B cell (primary cell): ENCODE measurements around the gene PAK6. TPM values are rescaled to one million over a fixed set of nuclear protein-coding genes. Genes with fewer than 3 reads are reported as not detected.

Experiments
- ATAC-seq: fragments of 200-7000 bp; cut with Tn5 transposase; one replicate; pipeline ENCODE4 v1.10.0; 2021; ENCODE audit warnings: low read depth, mild to moderate bottlenecking, moderate number of reproducible peaks, moderate library complexity
- CTCF ChIA-PET: fragments of 350-600 bp; sonication (Branson Sonifier 250); formaldehyde crosslinking; loops from one replicate; lab custom pipeline; 2021; ENCODE audit warnings: antibody characterized with exemption, inconsistent platforms; lab: Charles Lee
- POLR2A ChIA-PET: fragments of 350-600 bp; sonication (Branson Sonifier 250); formaldehyde crosslinking; loops from one replicate; lab custom pipeline; 2021; ENCODE audit warnings: antibody characterized with exemption; lab: Charles Lee
- DNase-seq: peaks from one replicate; pipeline ENCODE4 v3.0.0; 2013
- H2AFZ ChIP-seq: 2 replicates; pipeline ENCODE4 v1.6.1; 2012; ENCODE audit warnings: mild to moderate bottlenecking, low read depth, low read length; ENCODE audit not compliant: insufficient read depth, poor library complexity, severe bottlenecking
- H3K27ac ChIP-seq, 2 donors: 1 replicate in 1 of 2; 2 replicates in 1 of 2; pipeline ENCODE4 v1.5.1; 2012 to 2013; ENCODE audit warnings: low read length in 2 of 2, mild to moderate bottlenecking in 2 of 2, moderate library complexity in 1 of 2
- H3K27me3 ChIP-seq, 4 experiments: fragments of 200-600 bp in 1 of 4; sonication (generic) in 1 of 4; replicated peaks in 1 of 4; 1 replicate in 2 of 4; 2 replicates in 2 of 4; pipeline versions ENCODE4 v1.6.1 to v1.7.0; 2013 to 2016; ENCODE audit warnings: low read length in 3 of 4, mild to moderate bottlenecking in 2 of 4, mixed read lengths in 1 of 4, moderate library complexity in 1 of 4; ENCODE audit not compliant: insufficient read depth in 4 of 4, control insufficient read depth in 3 of 4; ENCODE audit errors: control extremely low read depth in 1 of 4
- H3K36me3 ChIP-seq, 2 experiments: replicated peaks in 1 of 2; 1 replicate in 1 of 2; 2 replicates in 1 of 2; pipeline versions ENCODE4 v1.6.1 to v1.7.1; 2013; ENCODE audit warnings: low read length in 1 of 2; ENCODE audit not compliant: insufficient read depth in 2 of 2, control insufficient read depth in 1 of 2; ENCODE audit errors: control extremely low read depth in 1 of 2, extremely low read depth in 1 of 2
- H3K4me1 ChIP-seq, 2 donors: fragments of 200-600 bp in 1 of 2; sonication (generic) in 1 of 2; 1 replicate in 1 of 2; 2 replicates in 1 of 2; pipeline versions ENCODE4 v1.5.1 to v1.6.1; 2013 to 2017; ENCODE audit warnings: low read length in 2 of 2; ENCODE audit not compliant: control insufficient read depth in 2 of 2, insufficient read depth in 2 of 2
- H3K4me2 ChIP-seq: replicated peaks from 2 replicates; pipeline ENCODE3; 2012; ENCODE audit warnings: mild to moderate bottlenecking, low read depth, low read length; ENCODE audit not compliant: poor library complexity, severe bottlenecking
- H3K4me3 ChIP-seq, 5 experiments: fragments of 200-600 bp in 1 of 5; sonication (generic) in 1 of 5; 1 replicate in 3 of 5; 2 replicates in 2 of 5; pipeline versions ENCODE4 v1.5.1 to v1.7.0; 2011 to 2016; ENCODE audit warnings: low read length in 4 of 5, mild to moderate bottlenecking in 4 of 5, low read depth in 2 of 5, control low read depth in 1 of 5, moderate library complexity in 1 of 5; ENCODE audit not compliant: insufficient read depth in 1 of 5; ENCODE audit errors: control extremely low read depth in 1 of 5, extremely low read depth in 1 of 5
- H3K79me2 ChIP-seq: fragments of 200-600 bp; sonication (generic); one replicate; pipeline ENCODE4 v1.6.0; 2016; ENCODE audit warnings: low read length; ENCODE audit not compliant: control insufficient read depth, insufficient read depth
- H3K9ac ChIP-seq: fragments of 200-600 bp; sonication (generic); 2 replicates; pipeline ENCODE4 v1.6.1; 2017; ENCODE audit warnings: mild to moderate bottlenecking, low read length, moderate library complexity
- H3K9me3 ChIP-seq, 3 donors: one replicate each; pipeline versions ENCODE4 v1.6.1 to v1.7.1; 2013; ENCODE audit warnings: low read length in 2 of 3; ENCODE audit not compliant: control insufficient read depth in 2 of 3, insufficient read depth in 1 of 3; ENCODE audit errors: control extremely low read depth in 1 of 3
- H4K20me1 ChIP-seq: 2 replicates; pipeline ENCODE4 v1.6.0; 2012; ENCODE audit warnings: mild to moderate bottlenecking, low read length; ENCODE audit not compliant: insufficient read depth, control insufficient read depth, poor library complexity, severe bottlenecking
- H3K27ac Mint-ChIP-seq: one replicate; pipeline ENCODE4 v1.8.0; 2021; ENCODE audit warnings: mixed read lengths
- H3K27me3 Mint-ChIP-seq: one replicate; pipeline ENCODE4 v1.8.0; 2021; ENCODE audit warnings: mixed read lengths
- H3K4me1 Mint-ChIP-seq: one replicate; pipeline ENCODE4 v1.8.0; 2021; ENCODE audit warnings: mixed read lengths
- H3K4me3 Mint-ChIP-seq: one replicate; pipeline ENCODE4 v1.8.0; 2021; ENCODE audit warnings: mixed read lengths
- H3K9me3 Mint-ChIP-seq: one replicate; pipeline ENCODE4 v1.8.0; 2022; ENCODE audit warnings: mixed read lengths; ENCODE audit not compliant: insufficient read depth
- CTCF ChIP-seq: fragments of 200-600 bp; IDR thresholded peaks from one replicate; pipeline ENCODE4 v1.8.0; 2022; ENCODE audit warnings: antibody characterized with exemption, mild to moderate bottlenecking
- EZH2 ChIP-seq: IDR thresholded peaks from 2 replicates; pipeline ENCODE4 v1.6.1; 2012; ENCODE audit warnings: borderline replicate concordance, low read depth, mild to moderate bottlenecking, moderate library complexity, low read length; ENCODE audit not compliant: insufficient read depth, poor library complexity, severe bottlenecking
- WGBS: methylation state at CpG from one replicate; pipeline ENCODE4 v1.1.5; 2013; ENCODE audit warnings: missing lambda C conversion rate; ENCODE audit not compliant: insufficient coverage; 5-methylcytosine and 5-hydroxymethylcytosine counted together
- intact Hi-C: fragments of 100-400 bp; cut with micrococcal nuclease; formaldehyde crosslinking; loops from one replicate; pipeline ENCODE4 v1.10.0; 2022
- polyA plus RNA-seq: library from polyadenylated mRNA; depleted of rRNA; stranded (reverse); fragments of >200 nt; gene quantifications from 2 replicates; pipeline ENCODE4 v1.2.3, GENCODE V29; 2012
- total RNA-seq, 2 donors: library from RNA; stranded (reverse); fragments of 120-200 nt in 1 of 2; gene quantifications; 1 replicate in 1 of 2; 2 replicates in 1 of 2; pipeline versions ENCODE4 v1.2.3 to v1.2.4, GENCODE V29; 2013 to 2022

PAK6 gene
- total and polyA plus RNA-seq, 2 donors (not counting 1 experiment from before 2014, with no cell fraction given): 0.45 to 1.2 TPM

- Mint-ChIP-seq H3K4me1 (peaks cover 48% of the 10 kb centered on the region), H3K27me3 (no peaks in the 10 kb centered on the region), H3K9me3 (no peaks in the 10 kb centered on the region), H3K27ac (peak within 1 kb of the TSS; percentile 99), H3K4me3 (peak within 1 kb of the TSS; percentile 98)
- Histone ChIP-seq H3K9ac (peak within 1 kb of the TSS; percentile 92), H3K27ac (peak within 1 kb of the TSS; percentile 77 to 96), H3K9me3 (no peaks in the 10 kb centered on the region), H3K79me2 (peaks cover 24% of the 10 kb centered on the region), H4K20me1 (no peaks in the 10 kb centered on the region), H3K4me3 (peak within 1 kb of the TSS; percentile 81 to 98 (median 90)), H3K4me2 (peak within 1 kb of the TSS; percentile 92), H3K36me3 (peaks cover 0 to 20% of the 10 kb centered on the region in 2 experiments), H3K27me3 (no peaks in the 10 kb centered on the region), H2AFZ (peak within 1 kb of the TSS; percentile 92), H3K4me1 (peaks cover 25 to 36% of the 10 kb centered on the region in 2 donors)
- no peak for TF ChIP-seq EZH2
- TF ChIP-seq CTCF: peak; percentile 59
- ATAC-seq: peak; percentile 79
- peak; percentile 84 for DNase-seq
- 6% methylated on average over 11 of the region's 15 CpGs for WGBS
- intact Hi-C loops: loop anchor here (1.0 kb wide), 2 partner anchors 16 to 31 kb away; partner anchors contain the start of gene INAFM2
- ChIA-PET CTCF (interaction anchor here (0.6 to 14.9 kb wide), 24 partner anchors 8 to 623 kb away, joined by 3 to 227 read pairs (median 4); partner anchors contain the start of genes ANKRD63, CCDC9B, GCHFR and INAFM2), POLR2A (interaction anchor here (0.6 to 2.9 kb wide), 15 partner anchors 14 to 729 kb away, joined by 3 to 14 read pairs (median 5); partner anchors contain the start of genes BAHD1, BMF, INAFM2 and PAK6)
These were observed 68.8 kb downstream of the PAK6 start, which contains the start of gene PLCB2 for GRCh38 chr15:40307421-40308211. PLCB2 (minus strand) TSS chr15:40307935; CDS start chr15:40307672, 263 bp downstream.
